Regular cardiac myocyte (primary cell): Measurements from ENCODE around the gene OR51S1. TPM values are rescaled to one million over a fixed set of nuclear protein-coding genes. Genes with fewer than 3 reads are reported as not detected.

ENCODE experiments used
- total RNA-seq: library from RNA; depleted of rRNA; stranded (reverse); fragments of >200 nt; gene quantifications from 2 replicates; pipeline ENCODE4 v1.2.3, GENCODE V29; 2014

The OR51S1 gene, protein sequence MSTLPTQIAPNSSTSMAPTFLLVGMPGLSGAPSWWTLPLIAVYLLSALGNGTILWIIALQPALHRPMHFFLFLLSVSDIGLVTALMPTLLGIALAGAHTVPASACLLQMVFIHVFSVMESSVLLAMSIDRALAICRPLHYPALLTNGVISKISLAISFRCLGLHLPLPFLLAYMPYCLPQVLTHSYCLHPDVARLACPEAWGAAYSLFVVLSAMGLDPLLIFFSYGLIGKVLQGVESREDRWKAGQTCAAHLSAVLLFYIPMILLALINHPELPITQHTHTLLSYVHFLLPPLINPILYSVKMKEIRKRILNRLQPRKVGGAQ
- total RNA-seq = not detected in 2 replicates

DNA sequence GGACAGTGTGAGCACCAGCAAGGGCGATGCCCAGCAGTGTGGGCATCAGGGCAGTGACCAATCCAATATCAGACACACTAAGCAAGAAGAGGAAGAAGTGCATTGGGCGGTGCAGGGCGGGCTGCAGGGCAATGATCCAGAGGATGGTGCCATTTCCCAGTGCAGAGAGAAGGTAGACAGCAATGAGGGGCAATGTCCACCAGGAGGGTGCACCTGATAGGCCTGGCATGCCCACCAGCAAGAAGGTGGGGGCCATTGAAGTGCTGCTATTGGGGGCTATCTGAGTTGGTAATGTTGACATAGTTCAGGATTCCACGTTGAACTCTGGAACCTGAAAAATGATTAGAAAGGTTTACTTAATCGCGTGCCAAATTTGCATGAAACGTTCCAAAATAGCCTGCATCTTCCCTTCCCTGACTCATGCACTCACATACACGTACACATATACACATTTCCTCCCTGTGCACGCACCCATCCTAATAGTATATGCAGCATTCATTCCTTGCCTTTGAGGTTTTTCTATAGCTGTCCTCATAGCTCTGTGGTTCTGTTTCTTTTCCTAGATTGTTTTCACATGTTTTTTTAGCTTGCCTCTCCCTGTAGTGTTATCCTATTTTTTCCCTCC lies at the start of gene OR51S1:
Gene OR51S1 (minus strand): TSS at position 301 of the 625 bp plus-strand sequence. CDS start 0 bp downstream, at position 301.

DNA sequence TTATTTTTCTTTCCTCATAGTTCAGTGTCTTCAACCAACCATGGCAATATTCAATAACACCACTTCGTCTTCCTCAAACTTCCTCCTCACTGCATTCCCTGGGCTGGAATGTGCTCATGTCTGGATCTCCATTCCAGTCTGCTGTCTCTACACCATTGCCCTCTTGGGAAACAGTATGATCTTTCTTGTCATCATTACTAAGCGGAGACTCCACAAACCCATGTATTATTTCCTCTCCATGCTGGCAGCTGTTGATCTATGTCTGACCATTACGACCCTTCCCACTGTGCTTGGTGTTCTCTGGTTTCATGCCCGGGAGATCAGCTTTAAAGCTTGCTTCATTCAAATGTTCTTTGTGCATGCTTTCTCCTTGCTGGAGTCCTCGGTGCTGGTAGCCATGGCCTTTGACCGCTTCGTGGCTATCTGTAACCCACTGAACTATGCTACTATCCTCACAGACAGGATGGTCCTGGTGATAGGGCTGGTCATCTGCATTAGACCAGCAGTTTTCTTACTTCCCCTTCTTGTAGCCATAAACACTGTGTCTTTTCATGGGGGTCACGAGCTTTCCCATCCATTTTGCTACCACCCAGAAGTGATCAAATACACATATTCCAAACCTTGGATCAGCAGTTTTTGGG lies 33.0 kb upstream of the OR51S1 start, which contains the start of gene OR51T1:
Gene OR51T1 (plus strand): TSS at position 41 of the 641 bp plus-strand sequence. CDS start 0 bp downstream, at position 41.

DNA sequence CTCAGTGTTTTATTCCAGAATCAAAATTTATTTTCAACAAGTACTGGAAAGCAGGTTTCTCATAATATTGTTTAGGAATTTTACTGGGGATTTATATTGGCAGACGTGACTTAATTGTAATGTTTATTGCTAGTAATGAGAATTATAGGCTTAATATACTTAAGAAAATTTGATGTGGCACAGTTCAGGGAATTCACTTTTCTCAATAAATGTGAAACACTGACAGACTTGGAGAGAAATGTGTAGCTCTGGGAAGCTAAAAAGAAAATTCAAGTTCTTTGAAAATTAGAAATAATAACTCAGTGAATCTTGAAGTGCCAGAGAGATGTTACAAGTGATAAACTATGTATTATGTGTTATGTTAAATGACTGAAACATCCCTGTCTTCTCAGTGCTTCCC lies 28.0 kb downstream of the OR51S1 start, which contains the start of gene OR51F2:
Gene OR51F2 (plus strand): TSS at position 301 of the 400 bp plus-strand sequence. CDS start 101 bp downstream, outside the sequence.

DNA sequence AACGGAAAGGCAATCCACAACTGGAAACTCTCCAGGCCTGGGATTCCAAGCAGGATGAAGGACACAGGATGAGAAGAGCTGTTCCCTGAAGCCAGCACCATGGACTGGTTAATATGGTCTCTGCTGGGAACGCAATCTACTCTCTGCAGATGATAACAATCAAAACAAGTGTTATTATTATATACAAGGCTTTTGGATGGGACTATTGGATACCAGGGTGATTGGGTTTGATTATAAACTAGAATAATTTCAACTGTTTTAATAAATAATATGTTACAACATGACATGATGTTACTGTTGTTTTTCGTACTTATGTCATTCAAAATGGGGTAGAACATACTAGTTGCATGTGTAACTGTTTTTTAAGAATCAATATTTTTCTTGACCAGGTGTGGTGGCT lies 44.7 kb downstream of the OR51S1 start, which contains the start of gene OR52R1:
Gene OR52R1 (minus strand): TSS at position 101 of the 400 bp plus-strand sequence. CDS start 0 bp downstream, at position 101.

Other genes with a start within 250 kb of the OR51S1 start
- gene TRIM68, start 241.0 kb downstream of the OR51S1 start, total RNA-seq = 7.7 and 11.0 TPM in 2 replicates
- gene OR51D1, start 211.7 kb downstream of the OR51S1 start, total RNA-seq = not detected in 2 replicates
- not detected in 2 replicates for gene OR51E1, start 205.2 kb downstream of the OR51S1 start, total RNA-seq
- gene OR51E2, start 151.4 kb downstream of the OR51S1 start, total RNA-seq = 0.19 and 0.56 TPM in 2 replicates
- not detected in 2 replicates for gene MMP26, start 144.4 kb downstream of the OR51S1 start, total RNA-seq
- gene OR51F1, start 79.3 kb downstream of the OR51S1 start, total RNA-seq = not detected in 2 replicates
- gene OR52R1, start 44.8 kb downstream of the OR51S1 start, total RNA-seq = not detected in 2 replicates
- gene OR51F2, start 27.9 kb downstream of the OR51S1 start, total RNA-seq = not detected in 2 replicates
- gene OR51T1, start 32.7 kb upstream of the OR51S1 start, total RNA-seq = not detected in 2 replicates
- not detected in 2 replicates for gene OR51A7, start 54.6 kb upstream of the OR51S1 start, total RNA-seq
- gene OR51G2, start 70.1 kb upstream of the OR51S1 start, total RNA-seq = not detected in 2 replicates
- not detected in 2 replicates for gene OR51G1, start 75.1 kb upstream of the OR51S1 start, total RNA-seq
- under 0.01 TPM in 1 of 2 replicates, not detected in the other for gene OR51A4, start 98.4 kb upstream of the OR51S1 start, total RNA-seq
- gene OR51A2, start 106.5 kb upstream of the OR51S1 start, total RNA-seq = not detected in 2 replicates
- gene OR51L1, start 145.6 kb upstream of the OR51S1 start, total RNA-seq = not detected in 2 replicates
- gene OR52J3, start 197.3 kb upstream of the OR51S1 start, total RNA-seq = not detected in 2 replicates
- gene OR52E2, start 210.4 kb upstream of the OR51S1 start, total RNA-seq = not detected in 2 replicates
- not detected in 2 replicates for gene OR52E1, start 220.4 kb upstream of the OR51S1 start, total RNA-seq